Prostate gland (tissue), 2 donors: Measurements from ENCODE around the gene PSMA7.

Experiments
- CTCF ChIP-seq, 4 experiments: fragments of 200-600 bp in 2 of 4; fragments of 450-650 bp in 2 of 4; sonication (generic) in 2 of 4; IDR thresholded peaks; 1 replicate in 3 of 4; 2 replicates in 1 of 4; pipeline ENCODE4 v1.5.1; 2016 to 2019; ENCODE audit warnings: antibody characterized with exemption in 4 of 4, mild to moderate bottlenecking in 2 of 4, moderate library complexity in 2 of 4
- POLR2AphosphoS5 ChIP-seq: sonication (generic); formaldehyde crosslinking; IDR thresholded peaks from one replicate; pipeline ENCODE4 v1.6.1; 2017; ENCODE audit warnings: antibody characterized with exemption

- TF ChIP-seq CTCF (IDR thresholded peaks at IDR 0.05) (no peak), POLR2AphosphoS5 (peak; percentile 36)
These were observed 22.0 kb downstream of the PSMA7 start for GRCh38 chr20:62120990-62121775.
